ENCODE measurements around the gene UBAC2.

- TF ChIP-seq, protein P1, sequence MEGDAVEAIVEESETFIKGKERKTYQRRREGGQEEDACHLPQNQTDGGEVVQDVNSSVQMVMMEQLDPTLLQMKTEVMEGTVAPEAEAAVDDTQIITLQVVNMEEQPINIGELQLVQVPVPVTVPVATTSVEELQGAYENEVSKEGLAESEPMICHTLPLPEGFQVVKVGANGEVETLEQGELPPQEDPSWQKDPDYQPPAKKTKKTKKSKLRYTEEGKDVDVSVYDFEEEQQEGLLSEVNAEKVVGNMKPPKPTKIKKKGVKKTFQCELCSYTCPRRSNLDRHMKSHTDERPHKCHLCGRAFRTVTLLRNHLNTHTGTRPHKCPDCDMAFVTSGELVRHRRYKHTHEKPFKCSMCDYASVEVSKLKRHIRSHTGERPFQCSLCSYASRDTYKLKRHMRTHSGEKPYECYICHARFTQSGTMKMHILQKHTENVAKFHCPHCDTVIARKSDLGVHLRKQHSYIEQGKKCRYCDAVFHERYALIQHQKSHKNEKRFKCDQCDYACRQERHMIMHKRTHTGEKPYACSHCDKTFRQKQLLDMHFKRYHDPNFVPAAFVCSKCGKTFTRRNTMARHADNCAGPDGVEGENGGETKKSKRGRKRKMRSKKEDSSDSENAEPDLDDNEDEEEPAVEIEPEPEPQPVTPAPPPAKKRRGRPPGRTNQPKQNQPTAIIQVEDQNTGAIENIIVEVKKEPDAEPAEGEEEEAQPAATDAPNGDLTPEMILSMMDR (IDR thresholded peaks at IDR 0.05) = no peak
- TF ChIP-seq POLR2A (IDR thresholded peaks at IDR 0.05) = no peak
Observed at GRCh38 chr13:99331881-99332293, 131.2 kb downstream of the UBAC2 start.
